ENCODE results near the gene KLKB1.
A peak's percentile ranks its signal among the peaks of the same experiment; 100 is the strongest.

Gene KLKB1

GRCh38 chr4:186227221-186227620 lies at the start of gene KLKB1:
KLKB1 (plus strand) TSS chr4:186227507; CDS start chr4:186228196, 689 bp downstream.
- DNase-seq (ENCODE audit: low spot score): no peak

GRCh38 chr4:186188107-186188506 lies 39.2 kb upstream of the KLKB1 start:
- DNase-seq (ENCODE audit: low spot score): no peak

- DNase-seq (ENCODE audit: low spot score): no peak
These were observed 37.7 kb upstream of the KLKB1 start for GRCh38 chr4:186189656-186190055.

- peak; percentile 69 for DNase-seq (ENCODE audit: low spot score)
These were observed 36.6 kb upstream of the KLKB1 start for GRCh38 chr4:186190581-186191199.

- peak; percentile 94 for DNase-seq (ENCODE audit: low spot score)
These were observed 35.9 kb upstream of the KLKB1 start, which contains the start of gene CYP4V2 for GRCh38 chr4:186191200-186192065. CYP4V2 (plus strand) TSS chr4:186191567; CDS start chr4:186191824, 257 bp downstream.

GRCh38 chr4:186192066-186192612 lies 35.2 kb upstream of the KLKB1 start:
- peak; percentile 56 for DNase-seq (ENCODE audit: low spot score)

GRCh38 chr4:186193851-186194250 lies 33.5 kb upstream of the KLKB1 start:
- no peak for DNase-seq (ENCODE audit: low spot score)

- no peak for DNase-seq (ENCODE audit: low spot score)
These were observed 31.2 kb upstream of the KLKB1 start for GRCh38 chr4:186196063-186196462.

- no peak for DNase-seq (ENCODE audit: low spot score)
These were observed 26.8 kb upstream of the KLKB1 start for GRCh38 chr4:186200516-186200915.

GRCh38 chr4:186201010-186201409 lies 26.3 kb upstream of the KLKB1 start:
- DNase-seq (ENCODE audit: low spot score): no peak

GRCh38 chr4:186201535-186202230 lies 25.6 kb upstream of the KLKB1 start:
- DNase-seq (ENCODE audit: low spot score): peak; percentile 76

- DNase-seq (ENCODE audit: low spot score): no peak
These were observed 24.7 kb upstream of the KLKB1 start for GRCh38 chr4:186202490-186203140.

- no peak for DNase-seq (ENCODE audit: low spot score)
These were observed 23.9 kb upstream of the KLKB1 start for GRCh38 chr4:186203406-186203805.

- DNase-seq (ENCODE audit: low spot score): no peak
These were observed 23.2 kb upstream of the KLKB1 start for GRCh38 chr4:186204103-186204559.

GRCh38 chr4:186204686-186205085 lies 22.6 kb upstream of the KLKB1 start:
- DNase-seq (ENCODE audit: low spot score): no peak

- DNase-seq (ENCODE audit: low spot score): no peak
These were observed 22.2 kb upstream of the KLKB1 start for GRCh38 chr4:186205156-186205555.

- no peak for DNase-seq (ENCODE audit: low spot score)
These were observed 10.8 kb upstream of the KLKB1 start for GRCh38 chr4:186216465-186217024.

- DNase-seq (ENCODE audit: low spot score): no peak
These were observed 9.5 kb upstream of the KLKB1 start for GRCh38 chr4:186217733-186218293.

- DNase-seq (ENCODE audit: low spot score): no peak
These were observed 5.7 kb upstream of the KLKB1 start for GRCh38 chr4:186221624-186222023.

GRCh38 chr4:186225848-186226247 lies 1.5 kb upstream of the KLKB1 start:
- no peak for DNase-seq (ENCODE audit: low spot score)
